GM12873 (cell line): Measurements from ENCODE around the gene EFNA2.

ENCODE experiments used
- CTCF ChIP-seq: IDR thresholded peaks from 2 replicates; pipeline ENCODE4 v1.5.1; 2012; ENCODE audit warnings: low read depth, mild to moderate bottlenecking, moderate library complexity, low read length, control low read depth; ENCODE audit not compliant: insufficient read depth; ENCODE audit errors: missing control alignments

EFNA2 gene

GRCh38 chr19:1340681-1341469 lies 55.2 kb downstream of the EFNA2 start:
- TF ChIP-seq CTCF, result no peak

GRCh38 chr19:1343041-1343440 lies 57.4 kb downstream of the EFNA2 start:
- TF ChIP-seq CTCF, result no peak

GRCh38 chr19:1349211-1349610 lies 63.5 kb downstream of the EFNA2 start:
- TF ChIP-seq CTCF, result no peak

- no peak for TF ChIP-seq CTCF
These were observed 65.2 kb downstream of the EFNA2 start for GRCh38 chr19:1350867-1351266.
